H1 (cell line): Measurements from ENCODE around the gene KIZ. TPM values are rescaled to one million over a fixed set of nuclear protein-coding genes. Genes with fewer than 3 reads are reported as not detected.

Source experiments
- BRCA1 ChIP-seq: IDR thresholded peaks from 2 replicates; pipeline ENCODE4 v1.6.1; 2012; ENCODE audit warnings: low read depth, low read length, improper control_type of control experiment
- CHD1 ChIP-seq: IDR thresholded peaks from 2 replicates; pipeline ENCODE4 v1.6.1; 2012; ENCODE audit warnings: low read depth, low read length, improper control_type of control experiment
- EGR1 ChIP-seq: IDR thresholded peaks from 2 replicates; pipeline ENCODE4 v1.6.1; 2011; ENCODE audit warnings: low read depth, low read length, borderline replicate concordance
- EZH2 ChIP-seq: fragments of 200-600 bp; sonication (generic); IDR thresholded peaks from 2 replicates; pipeline ENCODE4 v1.7.1; 2012; ENCODE audit warnings: low read depth, mild to moderate bottlenecking, moderate library complexity, low read length, inconsistent platforms; ENCODE audit not compliant: severe bottlenecking
- KDM5A ChIP-seq: fragments of 200-600 bp; IDR thresholded peaks from 2 replicates; pipeline ENCODE4 v1.7.1; 2012; ENCODE audit warnings: mild to moderate bottlenecking, low read length, inconsistent platforms, mixed read lengths
- polyA plus RNA-seq, 7 experiments: library from polyadenylated mRNA; depleted of rRNA in 3 of 7; stranded (reverse) in 5 of 7; unstranded in 2 of 7; fragments of >200 nt in 5 of 7; fragments of 200-250 nt in 2 of 7; gene quantifications; 1 replicate in 5 of 7; 2 replicates in 1 of 7; 4 replicates in 1 of 7; pipeline versions ENCODE4 v1.2.1 to v1.2.3, GENCODE V29; 2011 to 2013; ENCODE audit warnings: missing spikeins in 2 of 7, mixed read lengths in 2 of 7
- total RNA-seq: library from RNA; stranded (reverse); fragmentation: NEBNext Ultra II Directional; extraction: Animal tissue kit (Norgen Biotek cat#: 25700); gene quantifications from 2 replicates; pipeline ENCODE4 v1.2.1, GENCODE V29; 2021
- TF ChIP-seq, protein P1 (sequence below): fragments of 300-600 bp; sonication (generic); IDR thresholded peaks from 2 replicates; pipeline ENCODE4 v1.7.1; 2012; ENCODE audit warnings: low read length, moderate library complexity, mild to moderate bottlenecking, inconsistent platforms; ENCODE audit not compliant: insufficient replicate concordance
- TF ChIP-seq, protein P2 (sequence below): IDR thresholded peaks from 2 replicates; pipeline ENCODE4 v1.6.1; 2011; ENCODE audit warnings: low read length, improper control_type of control experiment
- TF ChIP-seq, protein P3 (sequence below): IDR thresholded peaks from 2 replicates; pipeline ENCODE4 v1.6.1; 2012; ENCODE audit warnings: low read length, inconsistent platforms

Gene KIZ
- total and polyA plus RNA-seq, 2 of the 8 experiments (the other 6 are each of a cell fraction or from before 2014, with no cell fraction given) = 13.0 to 51.7 TPM

DNA sequence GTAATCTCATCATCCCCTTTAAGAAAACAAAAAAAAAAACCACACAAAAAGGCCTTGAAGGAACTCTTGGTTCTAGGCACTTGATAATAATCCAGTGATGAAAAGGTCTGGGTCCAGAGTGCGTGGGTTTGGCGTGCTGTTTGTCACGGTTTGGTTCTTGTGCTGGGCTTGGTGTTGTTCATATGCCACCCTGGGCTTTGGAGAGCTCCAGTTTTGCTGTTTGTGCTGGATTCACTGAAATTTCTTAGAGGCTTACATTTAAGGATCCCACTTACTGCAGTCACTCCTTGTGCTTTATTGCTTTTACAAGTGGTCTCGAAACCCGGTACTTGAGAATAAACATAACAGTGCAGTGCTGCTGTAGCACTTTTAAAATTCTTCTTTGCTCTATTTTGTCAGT, 108.4 kb downstream of the KIZ start (continued):
- TF ChIP-seq, protein P1, sequence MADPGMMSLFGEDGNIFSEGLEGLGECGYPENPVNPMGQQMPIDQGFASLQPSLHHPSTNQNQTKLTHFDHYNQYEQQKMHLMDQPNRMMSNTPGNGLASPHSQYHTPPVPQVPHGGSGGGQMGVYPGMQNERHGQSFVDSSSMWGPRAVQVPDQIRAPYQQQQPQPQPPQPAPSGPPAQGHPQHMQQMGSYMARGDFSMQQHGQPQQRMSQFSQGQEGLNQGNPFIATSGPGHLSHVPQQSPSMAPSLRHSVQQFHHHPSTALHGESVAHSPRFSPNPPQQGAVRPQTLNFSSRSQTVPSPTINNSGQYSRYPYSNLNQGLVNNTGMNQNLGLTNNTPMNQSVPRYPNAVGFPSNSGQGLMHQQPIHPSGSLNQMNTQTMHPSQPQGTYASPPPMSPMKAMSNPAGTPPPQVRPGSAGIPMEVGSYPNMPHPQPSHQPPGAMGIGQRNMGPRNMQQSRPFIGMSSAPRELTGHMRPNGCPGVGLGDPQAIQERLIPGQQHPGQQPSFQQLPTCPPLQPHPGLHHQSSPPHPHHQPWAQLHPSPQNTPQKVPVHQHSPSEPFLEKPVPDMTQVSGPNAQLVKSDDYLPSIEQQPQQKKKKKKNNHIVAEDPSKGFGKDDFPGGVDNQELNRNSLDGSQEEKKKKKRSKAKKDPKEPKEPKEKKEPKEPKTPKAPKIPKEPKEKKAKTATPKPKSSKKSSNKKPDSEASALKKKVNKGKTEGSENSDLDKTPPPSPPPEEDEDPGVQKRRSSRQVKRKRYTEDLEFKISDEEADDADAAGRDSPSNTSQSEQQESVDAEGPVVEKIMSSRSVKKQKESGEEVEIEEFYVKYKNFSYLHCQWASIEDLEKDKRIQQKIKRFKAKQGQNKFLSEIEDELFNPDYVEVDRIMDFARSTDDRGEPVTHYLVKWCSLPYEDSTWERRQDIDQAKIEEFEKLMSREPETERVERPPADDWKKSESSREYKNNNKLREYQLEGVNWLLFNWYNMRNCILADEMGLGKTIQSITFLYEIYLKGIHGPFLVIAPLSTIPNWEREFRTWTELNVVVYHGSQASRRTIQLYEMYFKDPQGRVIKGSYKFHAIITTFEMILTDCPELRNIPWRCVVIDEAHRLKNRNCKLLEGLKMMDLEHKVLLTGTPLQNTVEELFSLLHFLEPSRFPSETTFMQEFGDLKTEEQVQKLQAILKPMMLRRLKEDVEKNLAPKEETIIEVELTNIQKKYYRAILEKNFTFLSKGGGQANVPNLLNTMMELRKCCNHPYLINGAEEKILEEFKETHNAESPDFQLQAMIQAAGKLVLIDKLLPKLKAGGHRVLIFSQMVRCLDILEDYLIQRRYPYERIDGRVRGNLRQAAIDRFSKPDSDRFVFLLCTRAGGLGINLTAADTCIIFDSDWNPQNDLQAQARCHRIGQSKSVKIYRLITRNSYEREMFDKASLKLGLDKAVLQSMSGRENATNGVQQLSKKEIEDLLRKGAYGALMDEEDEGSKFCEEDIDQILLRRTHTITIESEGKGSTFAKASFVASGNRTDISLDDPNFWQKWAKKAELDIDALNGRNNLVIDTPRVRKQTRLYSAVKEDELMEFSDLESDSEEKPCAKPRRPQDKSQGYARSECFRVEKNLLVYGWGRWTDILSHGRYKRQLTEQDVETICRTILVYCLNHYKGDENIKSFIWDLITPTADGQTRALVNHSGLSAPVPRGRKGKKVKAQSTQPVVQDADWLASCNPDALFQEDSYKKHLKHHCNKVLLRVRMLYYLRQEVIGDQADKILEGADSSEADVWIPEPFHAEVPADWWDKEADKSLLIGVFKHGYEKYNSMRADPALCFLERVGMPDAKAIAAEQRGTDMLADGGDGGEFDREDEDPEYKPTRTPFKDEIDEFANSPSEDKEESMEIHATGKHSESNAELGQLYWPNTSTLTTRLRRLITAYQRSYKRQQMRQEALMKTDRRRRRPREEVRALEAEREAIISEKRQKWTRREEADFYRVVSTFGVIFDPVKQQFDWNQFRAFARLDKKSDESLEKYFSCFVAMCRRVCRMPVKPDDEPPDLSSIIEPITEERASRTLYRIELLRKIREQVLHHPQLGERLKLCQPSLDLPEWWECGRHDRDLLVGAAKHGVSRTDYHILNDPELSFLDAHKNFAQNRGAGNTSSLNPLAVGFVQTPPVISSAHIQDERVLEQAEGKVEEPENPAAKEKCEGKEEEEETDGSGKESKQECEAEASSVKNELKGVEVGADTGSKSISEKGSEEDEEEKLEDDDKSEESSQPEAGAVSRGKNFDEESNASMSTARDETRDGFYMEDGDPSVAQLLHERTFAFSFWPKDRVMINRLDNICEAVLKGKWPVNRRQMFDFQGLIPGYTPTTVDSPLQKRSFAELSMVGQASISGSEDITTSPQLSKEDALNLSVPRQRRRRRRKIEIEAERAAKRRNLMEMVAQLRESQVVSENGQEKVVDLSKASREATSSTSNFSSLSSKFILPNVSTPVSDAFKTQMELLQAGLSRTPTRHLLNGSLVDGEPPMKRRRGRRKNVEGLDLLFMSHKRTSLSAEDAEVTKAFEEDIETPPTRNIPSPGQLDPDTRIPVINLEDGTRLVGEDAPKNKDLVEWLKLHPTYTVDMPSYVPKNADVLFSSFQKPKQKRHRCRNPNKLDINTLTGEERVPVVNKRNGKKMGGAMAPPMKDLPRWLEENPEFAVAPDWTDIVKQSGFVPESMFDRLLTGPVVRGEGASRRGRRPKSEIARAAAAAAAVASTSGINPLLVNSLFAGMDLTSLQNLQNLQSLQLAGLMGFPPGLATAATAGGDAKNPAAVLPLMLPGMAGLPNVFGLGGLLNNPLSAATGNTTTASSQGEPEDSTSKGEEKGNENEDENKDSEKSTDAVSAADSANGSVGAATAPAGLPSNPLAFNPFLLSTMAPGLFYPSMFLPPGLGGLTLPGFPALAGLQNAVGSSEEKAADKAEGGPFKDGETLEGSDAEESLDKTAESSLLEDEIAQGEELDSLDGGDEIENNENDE = no peak
- TF ChIP-seq, protein P2, sequence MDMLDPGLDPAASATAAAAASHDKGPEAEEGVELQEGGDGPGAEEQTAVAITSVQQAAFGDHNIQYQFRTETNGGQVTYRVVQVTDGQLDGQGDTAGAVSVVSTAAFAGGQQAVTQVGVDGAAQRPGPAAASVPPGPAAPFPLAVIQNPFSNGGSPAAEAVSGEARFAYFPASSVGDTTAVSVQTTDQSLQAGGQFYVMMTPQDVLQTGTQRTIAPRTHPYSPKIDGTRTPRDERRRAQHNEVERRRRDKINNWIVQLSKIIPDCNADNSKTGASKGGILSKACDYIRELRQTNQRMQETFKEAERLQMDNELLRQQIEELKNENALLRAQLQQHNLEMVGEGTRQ = no peak
- TF ChIP-seq KDM5A = no peak
- no peak for TF ChIP-seq BRCA1
- no peak for TF ChIP-seq EZH2
- TF ChIP-seq, protein P3, sequence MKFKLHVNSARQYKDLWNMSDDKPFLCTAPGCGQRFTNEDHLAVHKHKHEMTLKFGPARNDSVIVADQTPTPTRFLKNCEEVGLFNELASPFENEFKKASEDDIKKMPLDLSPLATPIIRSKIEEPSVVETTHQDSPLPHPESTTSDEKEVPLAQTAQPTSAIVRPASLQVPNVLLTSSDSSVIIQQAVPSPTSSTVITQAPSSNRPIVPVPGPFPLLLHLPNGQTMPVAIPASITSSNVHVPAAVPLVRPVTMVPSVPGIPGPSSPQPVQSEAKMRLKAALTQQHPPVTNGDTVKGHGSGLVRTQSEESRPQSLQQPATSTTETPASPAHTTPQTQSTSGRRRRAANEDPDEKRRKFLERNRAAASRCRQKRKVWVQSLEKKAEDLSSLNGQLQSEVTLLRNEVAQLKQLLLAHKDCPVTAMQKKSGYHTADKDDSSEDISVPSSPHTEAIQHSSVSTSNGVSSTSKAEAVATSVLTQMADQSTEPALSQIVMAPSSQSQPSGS = no peak
- no peak for TF ChIP-seq EGR1
- no peak for TF ChIP-seq CHD1
